Measurements from ENCODE around the gene PAF1. TPM values are rescaled to one million over a fixed set of nuclear protein-coding genes. Genes with fewer than 3 reads are reported as not detected.
"Not testable (repeated sequence)": the region's sequence is repeated elsewhere in the genome, so short reads cannot be mapped to it uniquely, and the experiment has no call there.

Gene PAF1
- total RNA-seq, 2 donors from 2014 or later, result 52.0 TPM

DNA sequence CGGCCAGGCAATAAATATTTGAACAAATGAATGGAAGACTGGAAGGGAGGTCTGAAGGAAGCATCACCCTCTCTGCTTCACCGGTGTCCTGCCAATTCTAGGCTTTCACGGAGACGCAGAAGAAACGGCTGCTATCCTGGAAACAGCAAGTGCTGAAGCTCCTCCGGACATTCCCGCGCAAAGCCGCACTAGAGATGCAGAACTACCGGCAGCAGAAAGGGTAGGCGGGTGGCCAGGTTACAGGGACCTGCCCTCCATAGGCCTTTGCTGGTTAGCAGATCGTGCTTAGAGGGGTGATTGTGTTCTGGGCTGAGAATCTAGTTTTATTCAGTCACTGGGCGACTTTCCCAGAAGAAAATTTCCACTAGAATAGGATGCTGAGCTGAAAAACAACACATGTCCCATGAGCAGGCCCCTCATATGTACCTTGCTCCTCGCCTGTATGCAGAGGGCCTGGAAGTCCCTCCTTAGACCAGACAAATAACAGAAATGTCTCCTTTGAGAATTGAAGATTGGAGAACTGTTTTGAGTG lies 11.0 kb downstream of the PAF1 start:
- ATAC-seq (replicated peaks in 1 of 2), result no peak
- Mint-ChIP-seq H3K27me3 (ENCODE audit: low read depth) (no peaks in the 10 kb centered on the region), H3K9me3 (no peaks in the 10 kb centered on the region), H3K27ac (no peak overlapping the region), H3K4me1 (ENCODE audit: low read depth) (no peaks in the 10 kb centered on the region), H3K4me3 (no peak overlapping the region), H3K36me3 (ENCODE audit: insufficient read depth in 2 of 2) (peaks cover 3 to 17% of the 10 kb centered on the region in 2 donors)
- DNase-seq, result no peak

DNA sequence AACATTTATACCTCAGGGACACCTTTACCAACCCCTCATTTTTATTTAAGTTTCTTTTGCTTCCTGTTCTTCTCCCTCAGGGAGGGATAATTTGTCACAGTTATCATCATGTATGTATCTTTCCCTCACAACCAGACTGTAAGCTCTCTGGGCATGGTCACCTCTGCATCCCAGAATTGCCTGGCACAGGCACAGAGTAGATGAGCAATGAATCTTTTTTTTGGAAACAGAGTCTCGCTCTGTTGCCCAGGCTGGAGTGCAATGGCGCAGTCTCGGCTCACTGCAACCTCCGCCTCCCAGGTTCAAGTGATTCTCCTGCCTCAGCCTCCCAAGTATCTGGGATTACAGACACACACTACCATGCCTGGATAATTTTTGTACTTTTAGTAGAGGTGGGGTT lies 11.5 kb downstream of the PAF1 start:
- not testable (repeated sequence) for DNase-seq; H3K9me3 Mint-ChIP-seq; H3K27ac Mint-ChIP-seq; H3K27me3 Mint-ChIP-seq (ENCODE audit: low read depth); H3K4me1 Mint-ChIP-seq (ENCODE audit: low read depth); ATAC-seq (replicated peaks in 1 of 2); H3K4me3 Mint-ChIP-seq
- peaks cover 3 to 17% of the 10 kb centered on the region in 2 donors for H3K36me3 Mint-ChIP-seq (ENCODE audit: insufficient read depth in 2 of 2)

DNA sequence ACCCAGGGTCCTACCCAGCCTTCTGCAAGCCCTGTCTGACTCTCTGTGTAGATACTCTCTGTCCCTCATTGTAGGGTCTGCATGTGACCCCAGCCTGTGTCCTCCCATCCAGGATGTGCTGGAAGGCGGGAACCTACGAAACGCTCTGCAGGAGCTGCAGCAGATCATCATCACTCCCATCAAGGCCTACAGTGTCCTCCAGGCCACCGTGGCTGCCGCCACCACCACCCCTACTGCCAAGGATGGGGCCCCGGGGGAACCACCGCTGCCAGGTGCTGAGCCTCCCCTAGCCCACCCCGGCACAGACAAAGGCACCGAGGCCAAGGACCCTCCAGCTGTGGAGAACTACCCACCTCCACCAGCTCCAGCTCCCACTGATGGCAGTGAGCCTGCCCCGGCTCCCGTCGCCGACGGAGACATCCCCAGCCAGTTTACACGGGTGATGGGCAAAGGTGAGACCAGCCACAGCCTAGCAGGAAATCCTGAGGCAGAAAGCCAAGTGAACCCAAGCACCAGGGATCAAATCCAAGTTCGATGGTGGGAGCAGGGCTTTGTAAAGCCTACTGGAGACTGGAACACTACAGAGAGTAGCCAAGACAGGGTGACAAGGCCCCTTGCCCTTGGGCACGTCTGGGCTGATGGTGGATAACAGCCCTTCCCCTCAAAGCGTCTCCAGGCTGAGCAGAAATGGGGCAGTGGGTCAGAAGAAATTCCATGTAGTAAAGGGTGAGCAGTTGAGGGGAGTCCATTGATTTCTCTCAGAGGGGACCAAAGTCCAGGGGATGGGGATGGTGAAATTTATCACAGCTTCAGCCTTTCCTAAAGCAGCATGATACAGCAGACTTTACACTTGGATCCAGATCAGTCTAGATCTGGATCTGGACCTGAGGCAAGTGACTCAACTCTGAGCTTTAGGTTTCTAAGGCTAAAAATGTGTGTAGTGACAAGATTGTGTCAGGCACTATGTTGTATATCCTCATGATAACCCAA lies 13.2 kb downstream of the PAF1 start:
- no peak overlapping the region for H3K4me3 Mint-ChIP-seq
- ATAC-seq (replicated peaks in 1 of 2) (no peak), DNase-seq (no peak)
- H3K27me3 Mint-ChIP-seq (ENCODE audit: low read depth), result no peaks in the 10 kb centered on the region
- H3K36me3 Mint-ChIP-seq (ENCODE audit: insufficient read depth in 2 of 2), result peaks cover 3 to 20% of the 10 kb centered on the region in 2 donors
- H3K4me1 Mint-ChIP-seq (ENCODE audit: low read depth), result no peaks in the 10 kb centered on the region
- no peak overlapping the region for H3K27ac Mint-ChIP-seq
- H3K9me3 Mint-ChIP-seq, result no peaks in the 10 kb centered on the region

DNA sequence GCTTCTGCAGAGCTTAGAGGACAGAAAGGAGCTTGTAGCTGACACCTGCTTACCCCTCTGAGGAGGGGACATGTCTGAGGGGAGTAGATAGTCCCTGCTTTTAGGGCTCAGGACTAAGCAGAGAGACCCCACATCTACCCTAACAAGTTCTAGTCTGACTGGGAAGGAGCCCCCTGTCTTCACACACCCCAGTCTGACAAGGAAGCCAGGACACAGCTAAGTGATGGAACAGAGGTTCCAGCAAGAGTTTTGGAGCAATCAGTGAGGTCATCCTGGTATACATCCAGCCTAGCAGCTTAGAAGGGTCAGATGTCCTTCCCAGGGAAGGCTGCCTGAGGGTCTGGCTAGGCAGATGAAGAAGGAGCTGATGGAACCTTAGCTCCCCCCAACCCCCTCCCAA lies 15.0 kb downstream of the PAF1 start:
- Mint-ChIP-seq H3K27ac (no peak overlapping the region), H3K4me1 (ENCODE audit: low read depth) (no peaks in the 10 kb centered on the region), H3K27me3 (ENCODE audit: low read depth) (no peaks in the 10 kb centered on the region), H3K9me3 (no peaks in the 10 kb centered on the region), H3K4me3 (no peak overlapping the region), H3K36me3 (ENCODE audit: insufficient read depth in 2 of 2) (peaks cover 7 to 18% of the 10 kb centered on the region in 2 donors)
- DNase-seq (no peak), ATAC-seq (replicated peaks in 1 of 2) (no peak)

DNA sequence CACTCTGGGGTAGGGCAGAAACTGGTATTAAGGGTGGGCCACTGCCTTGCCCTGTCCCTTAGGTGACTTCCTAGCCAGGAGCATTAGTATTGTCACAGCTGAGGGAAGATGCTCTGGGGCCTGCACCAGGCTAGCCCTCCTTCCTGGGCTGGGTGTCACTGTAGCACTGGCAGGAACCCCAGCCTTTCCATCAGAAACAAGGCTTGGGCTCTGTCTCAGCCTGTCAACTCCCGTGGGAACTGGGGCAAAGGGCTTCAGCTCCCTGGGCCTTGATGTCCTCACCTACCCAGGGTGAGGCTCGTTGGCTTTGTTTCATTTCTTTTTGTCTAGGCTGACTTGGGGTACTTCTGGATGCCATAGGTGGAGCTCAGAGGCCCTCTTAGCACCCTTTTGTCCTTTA lies 18.0 kb downstream of the PAF1 start:
- ATAC-seq (replicated peaks in 1 of 2), result no peak
- no peak overlapping the region for H3K4me3 Mint-ChIP-seq
- peak overlapping the region; percentile 2 for H3K27ac Mint-ChIP-seq
- peaks cover 8 to 17% of the 10 kb centered on the region in 2 donors for H3K36me3 Mint-ChIP-seq (ENCODE audit: insufficient read depth in 2 of 2)
- H3K9me3 Mint-ChIP-seq, result no peaks in the 10 kb centered on the region
- H3K27me3 Mint-ChIP-seq (ENCODE audit: low read depth), result no peaks in the 10 kb centered on the region
- H3K4me1 Mint-ChIP-seq (ENCODE audit: low read depth), result no peaks in the 10 kb centered on the region
- DNase-seq, result no peak

DNA sequence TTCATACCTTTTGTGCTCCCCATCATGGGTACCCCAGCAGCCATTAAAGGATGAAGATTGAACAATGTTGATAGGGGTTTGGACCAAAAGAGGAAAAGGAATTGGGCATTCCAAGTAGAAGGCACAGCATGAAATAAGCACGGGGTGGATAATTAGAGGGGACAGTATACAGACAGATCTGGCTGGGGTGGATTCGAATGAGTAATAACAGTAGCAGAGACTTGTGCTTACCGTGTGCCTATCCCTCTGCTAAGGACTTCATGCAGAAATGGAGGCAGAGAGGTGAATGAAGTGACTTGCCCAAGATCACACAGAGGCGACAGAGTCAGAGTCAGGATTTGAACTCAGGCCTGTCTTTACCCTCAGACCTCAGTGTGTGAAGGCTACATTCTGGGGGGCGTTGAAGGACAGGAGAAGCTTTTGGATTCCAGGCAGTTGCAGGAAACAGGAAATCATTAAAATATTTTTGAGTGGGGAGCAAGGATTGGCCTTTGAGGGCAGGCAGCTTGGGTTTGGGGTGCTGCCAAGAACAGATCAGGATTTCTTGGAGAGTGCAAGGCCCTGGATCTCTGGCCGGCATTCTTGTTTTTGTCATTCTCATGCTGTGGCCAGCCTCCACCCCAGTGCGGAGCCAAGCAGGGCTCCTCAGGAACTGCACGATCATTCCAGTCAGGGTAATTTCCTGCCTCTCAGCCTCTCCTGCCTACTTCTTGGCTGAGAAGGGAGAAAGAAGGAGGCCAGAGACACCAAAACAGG lies 18.7 kb downstream of the PAF1 start:
- H3K27me3 Mint-ChIP-seq (ENCODE audit: low read depth), result no peaks in the 10 kb centered on the region
- H3K9me3 Mint-ChIP-seq, result no peaks in the 10 kb centered on the region
- DNase-seq (no peak), ATAC-seq (replicated peaks in 1 of 2) (no peak)
- peaks cover 8 to 13% of the 10 kb centered on the region in 2 donors for H3K36me3 Mint-ChIP-seq (ENCODE audit: insufficient read depth in 2 of 2)
- no peak overlapping the region for H3K4me3 Mint-ChIP-seq
- no peaks in the 10 kb centered on the region for H3K4me1 Mint-ChIP-seq (ENCODE audit: low read depth)
- peak overlapping the region; percentile 35 for H3K27ac Mint-ChIP-seq

DNA sequence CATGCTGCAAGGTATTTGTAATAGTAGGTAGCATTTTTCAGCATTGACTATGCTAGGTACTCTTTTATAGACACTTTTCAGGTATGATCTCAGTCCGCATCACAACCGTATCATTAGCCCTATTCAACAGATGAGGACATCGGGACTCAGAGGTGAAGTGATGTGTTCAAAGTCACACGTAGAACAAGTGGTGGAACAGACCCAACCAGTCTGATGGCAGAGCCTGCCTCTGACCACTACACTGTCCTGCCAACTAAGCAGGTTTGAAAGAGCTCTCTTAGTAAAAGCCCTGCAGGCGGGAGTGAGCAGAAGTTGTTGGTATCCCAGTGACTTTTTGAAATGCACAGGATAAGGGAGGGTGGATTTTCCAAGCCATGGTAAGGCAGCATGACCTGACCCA lies 20.2 kb downstream of the PAF1 start:
- no peaks in the 10 kb centered on the region for H3K4me1 Mint-ChIP-seq (ENCODE audit: low read depth)
- no peaks in the 10 kb centered on the region for H3K27me3 Mint-ChIP-seq (ENCODE audit: low read depth)
- ATAC-seq (replicated peaks in 1 of 2) (no peak), DNase-seq (no peak)
- H3K27ac Mint-ChIP-seq, result peak overlapping the region; percentile 26
- no peak overlapping the region for H3K4me3 Mint-ChIP-seq
- H3K36me3 Mint-ChIP-seq (ENCODE audit: insufficient read depth in 2 of 2), result peaks cover 5 to 10% of the 10 kb centered on the region in 2 donors
- no peaks in the 10 kb centered on the region for H3K9me3 Mint-ChIP-seq

DNA sequence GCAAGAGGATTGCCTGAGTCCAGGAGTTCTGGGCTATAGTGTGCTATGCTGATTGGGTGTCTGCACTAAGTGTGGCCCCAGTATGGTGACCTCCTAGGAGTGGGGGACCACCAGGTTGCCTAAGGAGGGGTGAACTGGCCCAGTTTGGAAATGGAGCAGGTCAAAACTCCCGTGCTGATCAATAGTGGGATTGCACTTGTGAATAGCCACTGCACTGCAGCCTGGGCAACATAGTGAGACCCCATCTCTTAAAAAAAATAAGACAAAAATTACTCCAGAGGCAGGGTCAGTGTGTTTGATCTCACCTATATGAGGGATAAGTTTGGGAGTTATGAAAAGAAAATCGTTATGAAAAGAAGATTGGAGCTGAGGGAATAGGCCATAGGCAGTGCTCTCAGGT lies 21.7 kb downstream of the PAF1 start:
- no peak for DNase-seq
- Mint-ChIP-seq H3K4me1 (ENCODE audit: low read depth) (no peaks in the 10 kb centered on the region), H3K27ac (no peak overlapping the region), H3K4me3 (no peak overlapping the region), H3K36me3 (ENCODE audit: insufficient read depth in 2 of 2) (peaks cover 7 to 13% of the 10 kb centered on the region in 2 donors), H3K27me3 (ENCODE audit: low read depth) (no peaks in the 10 kb centered on the region), H3K9me3 (no peaks in the 10 kb centered on the region)
- ATAC-seq (replicated peaks in 1 of 2), result no peak

DNA sequence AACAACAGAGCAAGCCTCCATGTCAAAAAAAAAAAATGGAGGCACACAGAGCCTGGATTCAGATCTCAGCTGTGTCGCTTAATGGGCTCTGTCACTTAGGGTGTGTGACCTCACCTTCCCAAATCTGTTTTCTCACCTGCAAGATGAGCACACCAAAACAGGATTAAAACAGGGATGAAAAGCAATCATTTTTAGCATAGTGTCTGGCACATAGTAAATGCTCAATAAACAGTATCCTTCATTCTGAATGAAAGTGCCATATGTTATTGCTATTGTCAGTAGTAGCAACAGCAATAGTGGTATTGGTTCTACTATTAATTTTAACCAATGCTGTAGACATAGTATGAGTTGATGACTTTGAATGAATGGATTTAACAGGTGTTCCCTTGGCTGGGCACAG lies 25.4 kb downstream of the PAF1 start:
- Mint-ChIP-seq H3K36me3 (ENCODE audit: insufficient read depth in 2 of 2) (peaks cover 6 to 7% of the 10 kb centered on the region in 2 donors), H3K27ac (no peak overlapping the region), H3K4me1 (ENCODE audit: low read depth) (peaks cover 16% of the 10 kb centered on the region), H3K4me3 (no peak overlapping the region), H3K9me3 (no peaks in the 10 kb centered on the region), H3K27me3 (ENCODE audit: low read depth) (no peaks in the 10 kb centered on the region)
- no peak for DNase-seq
- no peak for ATAC-seq (replicated peaks in 1 of 2)

DNA sequence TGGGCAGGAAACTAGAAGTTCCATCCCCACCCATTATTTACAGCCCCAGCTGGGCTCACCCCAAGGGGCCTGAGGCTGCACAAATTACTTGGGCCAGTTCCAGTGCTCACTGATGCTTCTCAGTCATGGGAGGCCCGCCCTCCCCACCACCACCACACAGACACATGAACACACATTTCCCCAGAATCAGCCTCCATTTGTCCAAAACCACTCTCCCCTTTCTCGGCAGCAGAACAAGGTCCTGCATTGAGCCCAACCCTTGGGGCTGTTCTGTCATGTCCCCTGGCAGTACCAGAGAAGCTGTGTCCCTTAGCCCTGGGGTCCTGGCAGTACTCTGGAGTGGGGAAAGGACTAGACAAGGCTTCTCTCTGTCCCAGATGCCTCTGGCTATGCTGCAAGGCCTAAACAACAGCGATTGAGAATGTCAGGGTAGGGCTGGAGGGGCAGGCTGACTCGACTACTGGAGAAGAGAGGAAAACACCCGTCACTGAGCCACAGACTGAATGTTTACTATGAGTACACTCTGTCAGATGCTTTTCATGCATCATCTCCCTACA lies 26.9 kb downstream of the PAF1 start:
- peak overlapping the region; percentile 18 for H3K27ac Mint-ChIP-seq
- peaks cover 22% of the 10 kb centered on the region for H3K4me1 Mint-ChIP-seq (ENCODE audit: low read depth)
- no peaks in the 10 kb centered on the region for H3K27me3 Mint-ChIP-seq (ENCODE audit: low read depth)
- no peak overlapping the region for H3K4me3 Mint-ChIP-seq
- peak; percentile 41 to 81 for ATAC-seq (replicated peaks in 1 of 2)
- H3K9me3 Mint-ChIP-seq, result no peaks in the 10 kb centered on the region
- peaks cover 6 to 13% of the 10 kb centered on the region in 2 donors for H3K36me3 Mint-ChIP-seq (ENCODE audit: insufficient read depth in 2 of 2)
- DNase-seq, result peak in 1 of 2 donors; percentile 8

DNA sequence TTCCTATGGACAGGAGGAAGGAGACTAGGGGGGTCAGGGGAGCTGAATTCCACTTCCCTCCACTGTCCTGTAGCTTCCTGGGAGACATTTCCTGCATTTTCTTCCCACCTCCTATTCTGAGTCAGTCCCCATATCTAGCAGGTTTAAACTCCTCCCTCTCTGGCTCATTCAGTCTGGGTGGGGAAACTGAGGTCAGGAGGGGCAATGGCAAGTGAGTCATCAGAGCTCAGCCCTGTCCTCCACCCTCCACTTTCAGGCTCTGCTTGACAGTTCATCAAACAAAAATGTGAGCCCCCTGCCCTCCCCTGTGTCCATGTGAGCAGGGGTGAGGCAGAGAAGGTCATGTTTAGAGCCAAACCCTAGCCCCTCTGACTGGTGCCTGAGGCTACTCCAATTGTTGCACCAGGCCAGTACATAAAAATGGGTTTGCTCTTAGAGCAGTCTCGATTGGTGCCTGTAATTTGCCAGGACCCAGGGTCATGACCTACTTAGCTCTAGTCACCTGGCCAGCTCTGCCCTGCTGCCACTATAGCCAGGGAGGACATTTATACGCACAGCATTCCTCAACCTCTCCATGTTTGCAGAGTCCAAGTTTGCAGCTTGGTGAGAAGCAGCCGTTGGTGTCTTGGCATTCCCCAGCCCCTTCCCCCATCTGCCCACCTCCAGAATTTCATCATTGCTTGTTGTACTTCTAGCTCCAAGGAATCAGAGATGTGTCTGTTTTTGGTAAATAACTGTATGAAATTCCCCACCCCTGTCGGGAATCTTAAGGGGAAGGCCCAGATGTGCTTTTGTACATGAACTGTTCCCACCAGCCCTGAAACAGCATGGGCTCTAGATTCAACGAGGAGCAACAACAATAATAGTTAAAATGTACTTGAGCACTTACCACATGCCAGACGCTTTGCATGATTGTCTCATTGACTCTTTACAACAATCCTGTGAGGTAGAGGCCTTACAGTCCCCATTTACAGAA lies 27.9 kb downstream of the PAF1 start:
- DNase-seq, result no peak
- Mint-ChIP-seq H3K4me3 (no peak overlapping the region), H3K4me1 (ENCODE audit: low read depth) (peaks cover 27% of the 10 kb centered on the region), H3K27ac (peak overlapping the region; percentile 32), H3K9me3 (no peaks in the 10 kb centered on the region), H3K27me3 (ENCODE audit: low read depth) (no peaks in the 10 kb centered on the region), H3K36me3 (ENCODE audit: insufficient read depth in 2 of 2) (peaks cover 4 to 13% of the 10 kb centered on the region in 2 donors)
- ATAC-seq (replicated peaks in 1 of 2), result no peak

DNA sequence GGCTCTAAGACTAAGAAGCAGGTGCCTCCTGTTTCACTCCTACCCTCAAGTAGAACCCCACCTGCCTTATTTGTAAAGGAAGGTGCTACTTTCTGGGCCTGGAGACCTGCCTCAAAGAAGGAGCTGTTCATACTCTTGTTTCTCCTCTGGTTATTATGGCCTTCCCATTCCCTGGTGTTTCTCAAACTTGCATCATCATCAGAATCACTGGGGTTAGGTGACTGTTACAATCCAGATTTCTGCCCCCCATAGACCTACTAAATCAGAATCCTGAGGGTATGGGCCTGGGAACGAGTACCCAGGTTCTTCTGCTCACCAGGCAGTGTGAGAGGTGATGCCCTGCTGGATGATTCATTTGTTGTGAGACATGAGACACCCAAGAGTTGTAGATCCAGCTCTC lies 30.3 kb downstream of the PAF1 start:
- H3K36me3 Mint-ChIP-seq (ENCODE audit: insufficient read depth in 2 of 2), result peaks cover 6 to 25% of the 10 kb centered on the region in 2 donors

More for the DNA sequence above, 30.3 kb downstream of the PAF1 start:
- Mint-ChIP-seq H3K27ac (peak overlapping the region; percentile 18), H3K27me3 (ENCODE audit: low read depth) (no peaks in the 10 kb centered on the region), H3K4me1 (ENCODE audit: low read depth) (peaks cover 31% of the 10 kb centered on the region), H3K4me3 (no peak overlapping the region), H3K9me3 (no peaks in the 10 kb centered on the region)
- ATAC-seq (replicated peaks in 1 of 2), result no peak
- DNase-seq, result no peak

Measured in activated T-cell treated with anti-CD3 and anti-CD28 coated beads, Interleukin-2, amount 50 U/mL, for 72 hours (primary cell).